GM18511 (cell line): Measurements from ENCODE around the gene SLC35E1.

Experiments
- ATAC-seq: cut with Tn5 transposase; IDR thresholded peaks from one replicate; pipeline ENCODE4 v1.9.1; 2021; ENCODE audit warnings: mild to moderate bottlenecking, moderate library complexity; ENCODE audit not compliant: unreplicated experiment

Gene SLC35E1

DNA sequence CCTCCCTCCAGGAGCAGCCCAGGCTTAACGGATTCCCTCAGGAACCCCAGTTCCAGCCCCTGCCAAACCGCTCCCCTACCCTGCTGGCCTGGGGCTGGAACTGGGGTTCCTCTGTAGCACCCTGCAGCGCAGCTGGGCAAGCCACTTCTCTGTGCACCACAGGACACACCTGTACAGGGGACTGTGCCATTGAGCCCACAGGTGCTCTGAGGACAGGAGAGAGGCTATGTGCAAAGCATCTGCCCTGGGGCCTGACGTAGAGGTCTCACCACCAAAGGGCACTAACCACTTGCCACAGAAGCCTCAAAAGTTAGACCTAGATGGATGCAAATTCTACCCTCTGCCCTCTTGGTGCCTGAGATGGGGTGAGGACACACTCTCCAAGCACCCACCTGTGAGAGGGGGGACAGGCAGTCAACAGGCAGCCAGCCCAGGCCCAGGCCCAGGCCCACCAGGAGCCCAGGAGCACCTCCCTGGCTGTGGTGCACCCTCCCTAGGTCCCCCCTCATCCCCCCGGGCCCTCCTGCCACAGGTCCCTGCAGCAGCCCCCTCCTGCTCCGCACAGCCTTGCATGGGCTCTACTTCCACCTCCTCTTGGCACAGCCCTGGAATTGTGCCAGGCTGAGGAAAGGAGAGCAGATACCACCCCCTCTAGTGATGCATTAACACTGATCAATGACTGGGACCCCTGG lies 27.6 kb upstream of the SLC35E1 start:
- ATAC-seq, result no peak

DNA sequence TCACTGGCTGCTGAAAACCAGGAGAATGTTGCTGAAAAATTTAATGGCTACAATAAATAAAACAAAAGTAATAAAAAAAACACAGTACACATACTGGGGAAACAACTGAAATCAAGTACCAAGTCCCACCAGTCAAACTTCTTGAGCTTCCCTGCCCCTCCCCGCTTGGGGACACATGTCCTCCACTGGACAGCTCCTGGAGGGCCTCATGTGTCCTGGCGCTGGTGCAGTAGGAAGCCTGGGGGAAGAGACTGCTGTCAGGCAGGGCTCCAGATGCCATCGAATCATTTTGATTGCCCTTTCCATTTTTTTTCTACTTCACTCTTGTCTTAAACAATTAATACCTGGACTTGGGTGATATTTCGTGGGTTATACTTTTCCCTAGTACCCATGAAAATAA lies 26.6 kb upstream of the SLC35E1 start:
- no peak for ATAC-seq

DNA sequence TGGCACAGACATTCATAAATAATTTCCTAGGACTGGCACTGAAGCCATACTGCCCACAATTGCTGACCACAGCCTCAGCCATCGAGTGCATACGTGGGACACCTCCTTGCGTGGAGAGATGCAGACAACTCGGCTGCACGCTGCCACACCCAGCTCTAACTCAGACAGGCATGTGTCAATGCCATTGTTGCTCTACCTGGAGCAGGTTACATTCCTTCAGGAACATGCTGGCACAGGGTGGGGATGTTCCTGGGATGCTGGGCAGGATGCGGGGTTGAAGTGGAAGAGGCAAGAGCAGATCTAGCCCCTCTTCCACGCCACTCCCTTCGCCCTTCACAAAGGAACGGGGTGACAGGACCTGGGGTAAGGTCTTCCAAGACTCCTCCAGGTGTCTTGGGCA lies 24.2 kb upstream of the SLC35E1 start:
- no peak for ATAC-seq

DNA sequence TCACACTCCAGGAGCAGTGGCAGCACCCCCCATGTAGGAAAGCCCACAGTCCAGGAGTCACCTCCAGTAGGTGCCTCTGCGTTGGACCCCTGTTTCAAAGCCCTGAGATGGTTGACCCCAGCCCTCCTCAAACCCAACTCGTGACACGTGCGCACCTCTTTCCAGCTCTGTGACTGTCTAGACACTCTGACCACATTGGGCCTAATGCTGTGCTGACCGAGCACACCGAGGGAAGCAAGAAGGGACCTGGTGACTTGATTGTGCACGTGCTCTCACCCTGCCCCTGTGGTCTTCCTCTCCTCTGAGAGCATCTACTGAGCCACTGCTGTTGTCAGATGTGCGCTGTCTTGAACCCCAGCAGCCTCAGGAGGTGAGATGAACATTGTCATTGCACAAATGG lies 22.9 kb upstream of the SLC35E1 start:
- ATAC-seq, result no peak

DNA sequence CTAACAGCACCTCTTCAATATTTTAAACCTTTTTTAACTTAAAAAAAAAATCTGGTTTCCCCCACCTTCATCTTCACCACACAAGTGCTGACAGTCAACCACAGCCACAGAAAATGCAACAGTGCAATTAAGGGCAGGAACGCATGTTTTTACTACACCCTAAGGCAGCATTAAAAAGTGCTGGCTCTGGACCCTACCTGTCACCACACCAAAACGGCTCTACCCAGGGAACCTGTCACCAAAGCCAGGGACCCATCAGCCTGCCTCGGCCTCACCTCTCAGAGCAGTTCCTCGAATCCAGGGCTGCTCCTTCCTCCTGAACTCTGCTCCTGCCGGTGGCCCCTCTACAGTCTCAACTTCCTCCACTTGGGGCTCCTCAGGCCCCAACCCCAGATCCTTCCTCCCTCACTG lies 22.5 kb upstream of the SLC35E1 start:
- no peak for ATAC-seq

DNA sequence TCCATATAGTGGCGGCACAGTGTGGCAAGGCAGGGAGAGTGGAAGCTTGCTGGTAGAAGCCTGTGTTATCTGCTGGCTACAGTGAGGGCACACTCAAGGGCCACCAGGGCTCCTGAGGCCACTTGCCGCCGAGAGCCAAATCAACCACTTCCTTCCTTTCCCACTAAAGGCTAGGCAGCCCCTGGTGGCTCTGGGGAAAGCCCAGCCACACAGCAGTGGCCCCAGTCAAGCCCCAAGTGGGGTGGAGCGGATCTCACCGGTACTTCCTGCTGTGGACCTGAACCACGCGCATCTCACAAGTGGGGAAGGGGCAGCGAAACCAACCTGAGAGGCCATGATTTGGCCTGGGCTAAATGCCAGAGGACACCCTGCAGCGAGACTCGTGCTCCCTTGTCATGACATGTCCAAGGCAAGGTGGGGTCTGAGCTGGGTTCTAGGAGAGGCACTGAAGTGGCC lies 21.9 kb upstream of the SLC35E1 start:
- peak; percentile 62 for ATAC-seq

DNA sequence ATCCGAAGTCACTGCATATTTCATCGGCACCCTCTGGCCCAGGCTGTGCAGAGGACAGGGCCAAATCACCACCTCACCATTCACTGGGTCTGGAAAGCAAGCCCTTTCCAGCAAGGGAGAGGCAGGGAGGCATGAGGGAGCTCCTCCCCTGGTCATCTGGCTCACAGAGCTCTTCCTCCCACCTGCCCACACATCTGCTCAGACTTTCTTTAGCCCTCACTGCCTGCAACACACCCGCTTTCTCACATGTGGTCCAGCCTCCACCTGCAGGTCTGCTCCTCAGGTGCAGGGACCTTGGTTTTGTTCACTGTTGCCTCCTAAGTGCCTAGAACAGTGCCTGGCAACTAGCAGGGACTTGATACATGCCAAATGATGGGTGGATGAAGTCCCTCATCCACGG lies 21.0 kb upstream of the SLC35E1 start:
- ATAC-seq, result no peak

DNA sequence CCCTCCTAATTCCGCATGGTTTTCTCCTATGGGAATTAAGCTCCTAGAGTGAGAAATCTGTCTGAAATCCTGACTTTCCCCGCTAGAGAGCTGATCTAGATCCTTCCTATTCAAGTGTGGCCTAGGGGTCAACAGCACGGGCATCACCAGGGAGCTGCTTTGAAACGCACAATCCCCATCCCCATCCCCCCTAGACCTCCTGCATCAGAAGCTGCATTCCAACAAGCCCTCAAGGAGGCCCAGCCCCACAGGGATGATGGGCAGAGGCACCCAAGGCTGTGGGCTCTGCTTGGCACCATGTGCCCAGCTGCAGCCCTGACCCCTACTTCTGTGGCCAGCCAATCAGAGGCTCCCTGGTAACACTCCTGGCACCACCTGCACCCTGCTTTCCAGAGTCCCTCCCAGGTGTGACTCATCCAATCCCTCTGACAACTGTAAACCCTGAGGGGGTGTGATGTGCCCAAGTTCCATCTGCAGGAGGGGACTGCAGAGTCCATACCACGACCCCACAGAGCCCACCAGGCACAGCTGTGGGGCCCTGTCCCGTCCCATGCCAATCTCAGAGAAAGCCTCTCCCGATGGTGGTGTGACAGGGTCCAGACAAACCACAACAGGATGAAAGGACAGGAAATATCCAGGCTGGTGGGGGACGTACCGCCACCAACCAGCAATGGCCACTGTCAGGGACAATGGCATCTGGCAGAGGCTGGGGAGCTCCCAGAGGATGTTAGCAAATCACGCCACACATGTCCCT lies 19.8 kb upstream of the SLC35E1 start:
- no peak for ATAC-seq

DNA sequence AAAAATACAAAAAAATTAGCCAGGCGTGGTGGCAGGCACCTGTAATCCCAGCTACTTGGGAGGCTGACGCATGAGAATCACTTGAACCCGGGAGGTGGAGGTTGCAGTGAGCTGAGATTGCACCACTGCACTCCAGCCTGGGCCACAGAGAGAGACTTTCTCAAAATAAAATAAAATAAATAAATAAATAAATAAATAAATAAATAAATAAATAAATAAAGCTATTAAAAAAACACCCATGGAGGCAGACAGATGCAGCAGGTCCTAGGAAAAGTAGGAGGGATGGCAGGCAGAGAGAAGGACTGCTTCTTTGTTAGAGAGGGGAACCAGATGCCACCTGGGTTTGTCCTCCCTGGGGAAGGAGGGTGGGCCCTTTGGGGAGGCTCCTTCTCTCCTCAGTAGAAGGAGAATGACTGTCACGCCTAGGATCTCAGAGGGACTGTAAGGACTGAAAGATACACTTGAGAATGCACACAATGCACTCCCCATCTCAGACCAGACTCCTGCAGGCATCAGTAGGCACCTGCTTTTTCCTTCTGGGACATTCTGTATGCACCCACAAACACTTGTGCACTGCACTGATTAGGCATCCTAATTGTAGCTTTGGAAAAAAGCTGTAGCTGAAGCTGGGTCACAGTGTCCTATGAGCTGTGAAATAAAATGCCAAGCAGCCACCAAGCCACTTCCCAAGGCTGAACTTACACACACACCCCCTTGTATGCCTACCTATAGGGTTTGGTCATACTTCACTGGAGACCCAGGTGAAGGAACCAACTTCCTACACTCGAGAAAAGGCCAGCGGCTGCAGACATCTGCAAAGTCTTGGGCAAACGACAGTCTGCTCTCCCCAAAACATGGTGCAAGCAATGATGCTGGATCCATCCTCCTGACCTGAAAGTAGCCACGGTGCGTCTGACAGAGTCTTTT lies 18.9 kb upstream of the SLC35E1 start:
- ATAC-seq, result no peak

DNA sequence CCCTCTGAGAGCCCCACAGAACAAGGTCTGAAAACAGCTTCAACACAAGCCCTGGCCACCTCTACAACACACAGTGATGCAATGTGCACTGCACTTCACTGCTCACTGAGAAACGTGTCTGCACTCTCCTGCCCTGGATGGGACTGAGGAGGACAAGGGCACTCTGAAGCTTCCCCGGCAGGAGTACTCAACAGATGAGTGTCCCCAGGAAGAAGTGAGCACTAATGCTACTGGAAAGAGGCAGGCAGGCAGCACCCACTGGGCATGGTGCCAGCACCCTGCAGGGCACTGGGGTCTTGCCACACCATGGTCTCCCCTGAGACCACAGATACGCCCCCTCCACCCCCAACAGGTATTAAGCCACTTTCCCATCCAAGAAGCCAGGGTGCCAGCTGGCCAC lies 17.7 kb upstream of the SLC35E1 start:
- ATAC-seq, result no peak

DNA sequence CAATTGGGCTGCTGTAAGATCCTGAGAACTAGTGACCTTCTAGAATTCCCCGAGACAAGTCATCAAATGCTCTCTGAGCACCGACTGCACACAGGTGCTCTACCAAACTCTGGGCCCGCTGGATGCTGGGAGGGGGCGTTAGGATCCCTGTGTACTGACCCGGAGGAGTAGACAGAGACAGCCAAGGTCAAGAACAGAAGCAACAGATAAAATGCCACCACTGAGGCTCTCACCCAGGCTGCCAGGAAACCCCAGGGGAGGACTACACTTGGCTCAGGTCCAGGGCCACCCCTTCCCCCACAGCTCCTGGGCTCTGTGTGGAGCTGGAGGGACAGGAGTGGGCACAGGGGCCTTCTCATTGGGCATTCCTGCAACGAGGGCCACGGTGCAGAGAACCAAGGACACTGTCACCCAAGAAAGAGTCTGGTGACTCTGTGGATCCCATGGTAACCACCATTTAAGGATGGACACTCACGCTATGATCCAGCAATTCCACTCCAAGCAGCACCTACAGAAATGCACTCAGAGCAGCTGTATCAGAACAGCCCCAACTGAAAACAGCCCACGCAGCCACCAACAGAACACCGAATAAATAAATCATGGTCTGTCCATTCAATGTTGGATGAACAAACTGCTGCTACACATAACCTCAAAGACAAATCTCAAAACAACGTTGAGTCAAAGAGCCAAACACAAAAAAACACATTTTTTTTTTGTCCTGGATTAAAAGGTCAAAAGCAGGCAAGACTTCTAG lies 16.8 kb upstream of the SLC35E1 start:
- ATAC-seq, result no peak

DNA sequence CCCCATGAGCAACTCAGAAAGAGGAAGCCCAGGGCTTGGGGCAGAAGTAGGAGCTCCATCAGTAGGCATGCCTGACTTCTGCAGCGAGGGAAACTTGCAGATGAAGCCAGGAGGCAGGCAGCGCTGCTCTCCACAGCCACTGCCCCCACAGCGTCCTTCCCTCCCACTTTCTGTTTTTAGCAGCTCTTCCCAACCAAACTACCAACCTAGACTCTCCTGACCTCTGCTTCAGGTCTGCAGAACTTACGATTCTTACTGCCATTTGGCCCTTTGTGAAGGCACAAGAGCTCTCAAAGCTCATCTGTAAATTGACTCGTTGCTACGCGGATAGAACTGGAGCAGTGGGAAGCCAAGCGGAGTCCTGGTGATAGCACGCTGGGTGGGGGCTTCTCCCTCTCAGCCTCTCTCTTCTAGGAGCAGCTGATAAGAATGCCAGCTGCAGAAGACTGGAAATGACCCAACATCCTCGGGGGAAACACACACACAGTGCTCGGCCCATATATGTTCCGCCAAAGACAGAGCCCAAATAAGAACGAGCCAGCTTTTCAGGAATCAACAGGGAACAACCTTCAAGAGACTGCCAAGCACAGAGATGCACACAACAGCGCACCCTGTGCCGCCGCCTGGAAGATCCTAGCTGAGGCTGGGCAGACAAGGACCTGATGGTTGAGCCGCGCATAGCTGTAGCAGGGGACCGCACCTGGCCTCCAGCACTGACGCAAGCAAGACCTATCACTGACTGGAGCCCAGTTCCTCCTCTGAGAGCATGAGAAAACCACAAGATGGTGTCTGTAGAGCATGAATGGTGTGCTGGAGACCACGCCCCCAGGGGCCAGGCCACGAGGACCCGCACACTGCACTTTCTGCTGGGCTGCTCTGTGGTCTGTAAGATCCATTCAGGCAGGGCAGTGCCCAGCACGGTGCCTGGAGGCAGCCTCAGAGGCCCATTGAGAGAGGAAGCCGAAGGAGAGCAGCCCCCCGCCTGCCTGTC lies 15.9 kb upstream of the SLC35E1 start:
- ATAC-seq, result peak; percentile 39

DNA sequence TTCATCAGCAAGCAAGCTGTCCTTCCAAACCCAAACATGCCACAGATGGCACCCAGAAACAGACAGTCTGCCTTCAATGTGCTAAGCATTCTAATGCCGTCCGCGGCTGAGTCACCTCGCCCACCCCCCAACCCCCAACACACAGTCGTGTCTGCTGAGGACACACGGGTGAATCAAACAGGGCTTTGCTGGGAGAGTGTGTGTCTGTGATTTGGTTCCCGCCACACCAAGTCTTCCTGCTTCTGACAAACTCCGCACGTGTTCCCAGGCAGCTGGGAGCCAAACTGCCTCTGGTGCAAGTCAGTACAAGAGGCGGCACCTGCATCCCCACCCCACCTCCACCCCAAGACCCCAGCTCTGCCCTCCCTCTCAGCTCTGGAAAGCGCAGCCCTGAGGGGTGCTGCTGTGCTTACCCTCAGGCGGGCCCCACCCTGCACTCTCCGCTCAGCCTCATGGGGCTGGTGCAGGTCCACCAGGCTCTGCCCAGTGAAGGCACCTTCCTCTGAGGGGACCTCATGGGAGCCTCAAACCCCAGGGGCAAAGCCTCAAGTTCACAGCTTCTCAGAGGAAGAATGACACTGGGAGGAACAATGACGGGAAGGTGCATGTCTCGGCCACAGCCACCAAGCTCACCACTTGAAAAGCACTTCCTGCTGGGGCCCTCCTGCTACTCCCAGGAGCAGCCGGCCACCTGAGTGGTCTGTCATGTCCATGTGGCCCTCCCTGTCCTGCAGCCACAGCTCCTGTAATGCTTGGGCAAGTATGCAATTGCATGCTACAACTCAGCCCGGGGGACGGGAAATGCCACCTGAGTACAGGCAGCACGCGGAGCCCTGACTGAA lies 15.0 kb upstream of the SLC35E1 start:
- no peak for ATAC-seq

DNA sequence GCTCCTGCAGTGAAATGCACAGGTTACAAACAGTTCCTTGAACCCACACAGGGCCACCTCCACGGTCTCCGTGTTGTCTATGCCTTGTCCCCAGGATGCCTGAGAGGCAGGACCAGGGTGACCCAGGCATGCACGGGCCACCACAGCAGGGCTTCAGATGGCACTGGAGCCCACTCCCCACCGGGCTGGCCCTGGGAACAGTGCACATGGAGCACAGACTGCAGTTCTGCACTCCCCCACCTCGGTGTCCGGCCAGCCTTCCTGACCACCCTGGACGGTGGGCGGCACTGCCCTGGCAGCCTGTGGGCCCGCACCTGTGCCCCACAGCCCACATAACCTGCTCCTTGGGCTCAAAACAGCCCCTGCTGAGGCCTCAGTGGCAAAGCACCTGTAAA lies 14.3 kb upstream of the SLC35E1 start:
- ATAC-seq, result no peak

DNA sequence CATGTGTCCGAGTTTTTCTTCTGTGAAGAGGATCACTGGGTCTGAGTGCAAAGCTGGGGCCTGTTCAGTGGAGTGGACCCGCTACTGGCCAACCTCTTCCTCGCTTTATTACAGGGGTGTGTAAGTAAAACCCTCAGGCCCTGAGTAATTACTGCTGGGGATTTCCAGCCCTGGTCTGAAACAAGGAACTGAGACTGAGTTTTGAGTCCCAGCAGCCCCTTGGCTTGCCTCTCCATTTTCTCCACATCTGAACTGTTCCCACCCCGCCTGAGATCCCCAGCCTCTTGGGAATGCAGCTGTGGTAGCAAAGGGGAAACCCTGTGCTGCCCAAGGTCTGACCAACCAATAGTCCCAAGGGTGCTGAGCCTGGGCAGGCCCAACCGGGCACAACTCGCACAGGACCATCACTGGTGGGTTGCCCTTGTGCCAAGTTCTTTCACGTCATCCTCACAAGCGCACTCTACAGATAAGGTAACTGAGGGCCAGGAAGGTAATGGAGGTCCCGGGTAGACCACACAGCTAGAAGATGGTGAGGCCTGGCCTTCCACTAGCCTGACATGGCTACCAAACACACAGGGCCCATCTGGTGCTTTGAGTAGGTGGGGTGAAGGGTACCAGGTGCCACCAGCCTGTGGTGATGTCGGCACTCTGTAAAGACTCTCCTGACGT lies 13.7 kb upstream of the SLC35E1 start:
- ATAC-seq, result no peak

DNA sequence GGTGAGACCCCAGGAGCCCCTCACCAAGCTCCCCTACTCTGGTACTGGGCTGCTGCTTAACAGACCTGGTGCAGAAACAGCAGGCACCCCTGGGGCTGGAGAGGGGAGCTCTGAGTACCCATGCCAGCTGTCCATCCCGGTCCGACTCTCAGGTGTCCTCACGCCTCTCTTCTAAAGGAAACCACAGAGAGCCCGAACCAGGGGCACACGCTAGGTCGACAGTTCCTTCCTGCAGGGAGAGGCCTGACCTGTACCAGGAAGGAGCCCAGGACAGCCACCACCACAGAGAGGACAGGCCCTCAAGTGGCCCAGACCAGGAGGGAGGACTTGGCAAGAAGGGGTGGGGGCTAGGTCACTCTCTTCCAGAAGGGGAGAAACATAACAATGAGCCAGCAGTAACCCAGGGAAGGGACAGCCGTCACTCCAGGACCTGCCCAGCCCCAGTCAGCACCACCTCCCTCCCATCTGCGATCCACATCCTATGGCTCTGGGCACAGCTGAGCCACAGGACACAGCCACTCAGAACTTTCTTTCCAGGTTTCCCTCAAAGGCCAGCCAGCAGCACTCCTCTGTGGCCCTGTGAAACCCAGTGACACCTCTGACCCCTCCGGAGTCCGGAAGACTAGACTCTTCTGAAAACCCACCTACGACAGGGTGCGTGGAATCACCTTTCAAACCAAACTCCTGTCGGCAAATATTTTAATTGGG lies 13.0 kb upstream of the SLC35E1 start:
- no peak for ATAC-seq

DNA sequence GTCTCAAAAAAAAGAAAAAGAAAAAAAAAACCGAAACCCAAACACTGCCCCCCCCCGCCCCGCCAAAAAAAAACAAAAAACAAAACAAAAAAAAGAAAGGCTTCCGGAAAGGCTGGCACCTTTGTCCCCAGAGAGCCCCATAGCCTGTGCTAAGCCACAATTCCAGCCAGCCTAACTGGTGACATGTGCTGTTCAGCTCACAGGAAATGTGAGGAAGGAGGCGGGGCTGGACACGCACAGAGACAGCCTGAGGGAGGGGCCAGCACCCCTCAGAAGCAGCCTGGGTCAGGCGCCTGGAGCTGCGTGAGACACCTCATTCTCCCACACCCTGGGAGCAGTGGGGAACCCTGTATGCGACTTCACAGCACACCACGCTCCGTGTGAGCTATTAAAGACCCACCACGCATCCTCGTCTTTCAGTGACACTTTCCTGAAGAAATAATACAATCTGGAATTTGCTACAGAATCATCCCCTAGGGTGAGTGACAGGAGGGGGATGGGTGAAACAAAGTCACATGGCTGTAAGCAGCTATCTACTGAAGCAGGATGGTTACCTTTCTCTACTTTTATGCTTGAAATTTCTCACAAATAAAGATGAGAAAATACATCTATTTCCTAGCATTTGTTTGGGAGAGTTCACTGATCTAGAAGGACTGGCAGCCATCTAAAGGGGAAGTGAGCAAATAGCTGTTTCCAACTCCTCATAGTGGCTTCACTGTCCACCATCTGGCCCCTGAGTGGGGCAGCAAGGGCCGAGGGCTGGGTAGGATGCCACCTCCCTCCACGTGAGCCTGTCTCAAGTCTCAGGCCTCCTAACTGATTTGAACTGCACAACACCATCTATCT lies 12.3 kb upstream of the SLC35E1 start:
- ATAC-seq, result peak; percentile 59
